Lung (tissue), 12 donors: ENCODE data around the gene RHOT1. TPM values are rescaled to one million over a fixed set of nuclear protein-coding genes. Genes with fewer than 3 reads are reported as not detected.
"Not testable (repeated sequence)": the region's sequence is repeated elsewhere in the genome, so short reads cannot be mapped to it uniquely, and the experiment has no call there.

Source experiments
- ATAC-seq: fragments of 200-7000 bp; cut with Tn5 transposase; one replicate; pipeline ENCODE4 v1.9.1; 2020; ENCODE audit warnings: moderate number of reproducible peaks; ENCODE audit not compliant: insufficient read depth, low FRiP score
- DNase-seq, 3 donors: peaks; one replicate each; pipeline ENCODE4 v3.0.0-alpha.2; 2013 to 2017
- H3K27ac ChIP-seq, 2 donors: one replicate each; pipeline ENCODE4 v1.5.1; 2013; ENCODE audit warnings: mild to moderate bottlenecking in 2 of 2, moderate library complexity in 2 of 2, control low read depth in 1 of 2, inconsistent platforms in 1 of 2, low read depth in 1 of 2, low read length in 1 of 2
- H3K27me3 ChIP-seq, 3 donors: one replicate each; pipeline ENCODE4 v1.5.1; 2013; ENCODE audit warnings: low read length in 2 of 3; ENCODE audit not compliant: control insufficient read depth in 3 of 3, insufficient read depth in 3 of 3
- H3K36me3 ChIP-seq, 4 donors: one replicate each; pipeline ENCODE4 v1.5.1; 2013; ENCODE audit warnings: low read length in 4 of 4, mild to moderate bottlenecking in 1 of 4, moderate library complexity in 1 of 4; ENCODE audit not compliant: control insufficient read depth in 4 of 4, insufficient read depth in 4 of 4
- H3K4me1 ChIP-seq, 5 donors: one replicate each; pipeline ENCODE4 v1.5.1; 2013; ENCODE audit warnings: low read length in 5 of 5, mild to moderate bottlenecking in 2 of 5, moderate library complexity in 1 of 5; ENCODE audit not compliant: control insufficient read depth in 5 of 5, insufficient read depth in 5 of 5
- H3K4me3 ChIP-seq: one replicate; pipeline ENCODE4 v1.5.1; 2013; ENCODE audit warnings: mild to moderate bottlenecking, control low read depth, moderate library complexity
- H3K9ac ChIP-seq, 2 donors: one replicate each; pipeline ENCODE4 v1.5.1; 2013; ENCODE audit warnings: low read length in 2 of 2, control low read depth in 1 of 2; ENCODE audit not compliant: insufficient read depth in 1 of 2
- H3K9me3 ChIP-seq, 4 donors: one replicate each; pipeline ENCODE4 v1.5.1; 2013; ENCODE audit warnings: low read length in 3 of 4, mild to moderate bottlenecking in 1 of 4, moderate library complexity in 1 of 4; ENCODE audit not compliant: control insufficient read depth in 4 of 4, insufficient read depth in 3 of 4
- WGBS, 2 donors: extraction: QIAGEN DNeasy Blood & Tissue Kit; methylation state at CpG; one replicate each; pipeline ENCODE4 v1.1.7; 2013; 5-methylcytosine and 5-hydroxymethylcytosine counted together
- polyA plus RNA-seq, 2 donors: library from polyadenylated mRNA; stranded (reverse); fragments of 200-250 nt; gene quantifications; one replicate each; pipeline ENCODE4 v1.2.1, GENCODE V29; 2013
- total RNA-seq, 2 donors: library from RNA; depleted of rRNA in 1 of 2; stranded (reverse); fragments of >200 nt in 1 of 2; gene quantifications; one replicate each; pipeline ENCODE4 v1.2.1, GENCODE V29; 2014 to 2021
- TF ChIP-seq, protein P1 (sequence below): IDR thresholded peaks from 2 replicates; pipeline ENCODE4 v1.5.1; 2012; ENCODE audit warnings: mild to moderate bottlenecking; ENCODE audit errors: control extremely low read depth, extremely low read depth
- donor health status: control.
- donor health status: control.
- donor health status: Bipolar disorder and iron deficiency.
- donor health status: healthy.
- donor health status: DM: yes; HTN: yes; CAD: no.

The RHOT1 gene
- total and polyA plus RNA-seq, 4 donors, result 28.5 to 90.5 (median 44.9) TPM

DNA sequence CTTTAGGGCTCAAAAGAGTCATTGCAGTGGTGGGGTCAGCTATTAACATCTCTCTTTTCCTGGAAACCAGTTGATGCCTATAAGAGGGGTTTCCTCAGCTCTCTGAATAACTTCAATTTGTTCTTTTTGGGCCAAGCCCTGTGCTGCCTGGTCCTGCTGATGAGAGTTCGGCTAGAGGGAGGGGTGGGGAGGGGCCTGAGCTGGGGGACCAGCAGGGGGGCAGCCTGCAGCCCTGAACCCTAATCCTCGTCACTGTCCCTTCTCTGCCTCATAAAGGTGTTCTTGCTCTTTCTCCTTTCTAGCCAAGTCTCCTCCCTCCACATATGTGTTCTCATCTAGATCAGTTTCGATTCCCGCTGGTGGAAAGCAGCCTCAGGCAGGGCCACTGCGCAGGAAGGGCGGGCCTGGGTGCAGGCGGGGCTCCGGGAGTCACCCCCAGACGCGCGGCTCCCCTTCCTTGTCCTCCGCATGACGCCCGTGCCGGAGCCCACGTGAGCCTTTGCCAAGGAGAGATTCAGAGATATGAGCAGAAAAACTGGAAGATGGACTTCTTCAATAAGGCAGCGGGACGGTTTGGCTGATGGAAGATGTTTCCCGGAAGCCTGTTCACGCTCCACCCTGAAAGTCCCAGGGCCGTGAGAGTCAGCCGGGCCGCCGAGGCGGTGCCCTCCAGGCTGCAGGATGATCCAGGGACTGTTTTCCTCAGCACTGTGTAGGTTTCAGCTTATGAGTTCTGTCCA, 15.0 kb upstream of the RHOT1 start:
- H3K9me3 ChIP-seq, result no peaks in the 10 kb centered on the region
- peak overlapping the region; percentile 52 to 95 for H3K27ac ChIP-seq
- H3K4me3 ChIP-seq, result peak overlapping the region; percentile 58
- no peaks in the 10 kb centered on the region for H3K27me3 ChIP-seq
- H3K4me1 ChIP-seq, result peaks cover 0 to 8% (median 0%) of the 10 kb centered on the region in 5 donors
- peak overlapping the region; percentile 34 to 82 for H3K9ac ChIP-seq
- peak; percentile 78 to 80 (median 79) for DNase-seq
- H3K36me3 ChIP-seq, result no peaks in the 10 kb centered on the region
- 0 to 1% methylated on average over 25 of the region's 25 CpGs for WGBS, 2 donors
- ATAC-seq, result peak; percentile 97
- TF ChIP-seq, protein P1, sequence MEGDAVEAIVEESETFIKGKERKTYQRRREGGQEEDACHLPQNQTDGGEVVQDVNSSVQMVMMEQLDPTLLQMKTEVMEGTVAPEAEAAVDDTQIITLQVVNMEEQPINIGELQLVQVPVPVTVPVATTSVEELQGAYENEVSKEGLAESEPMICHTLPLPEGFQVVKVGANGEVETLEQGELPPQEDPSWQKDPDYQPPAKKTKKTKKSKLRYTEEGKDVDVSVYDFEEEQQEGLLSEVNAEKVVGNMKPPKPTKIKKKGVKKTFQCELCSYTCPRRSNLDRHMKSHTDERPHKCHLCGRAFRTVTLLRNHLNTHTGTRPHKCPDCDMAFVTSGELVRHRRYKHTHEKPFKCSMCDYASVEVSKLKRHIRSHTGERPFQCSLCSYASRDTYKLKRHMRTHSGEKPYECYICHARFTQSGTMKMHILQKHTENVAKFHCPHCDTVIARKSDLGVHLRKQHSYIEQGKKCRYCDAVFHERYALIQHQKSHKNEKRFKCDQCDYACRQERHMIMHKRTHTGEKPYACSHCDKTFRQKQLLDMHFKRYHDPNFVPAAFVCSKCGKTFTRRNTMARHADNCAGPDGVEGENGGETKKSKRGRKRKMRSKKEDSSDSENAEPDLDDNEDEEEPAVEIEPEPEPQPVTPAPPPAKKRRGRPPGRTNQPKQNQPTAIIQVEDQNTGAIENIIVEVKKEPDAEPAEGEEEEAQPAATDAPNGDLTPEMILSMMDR, result no peak

DNA sequence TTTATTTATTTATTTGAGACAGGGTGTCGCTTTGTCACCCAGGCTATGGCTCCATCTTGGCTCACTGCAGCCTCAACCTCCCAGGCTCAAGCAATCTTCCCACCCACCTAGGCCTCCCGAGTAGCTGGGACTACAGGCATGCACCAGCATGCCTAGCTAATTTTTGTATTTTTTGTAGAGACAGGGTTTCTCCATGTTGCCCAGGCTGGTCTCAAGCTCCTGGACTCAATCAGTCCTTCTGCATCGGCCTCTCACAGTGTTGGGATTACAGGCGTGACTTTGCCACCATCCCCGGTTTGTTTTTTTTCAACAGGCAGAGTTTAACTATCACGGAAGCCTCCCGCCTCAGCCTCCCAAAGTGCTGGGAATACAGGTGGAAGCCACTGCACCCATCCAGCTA, 13.8 kb upstream of the RHOT1 start:
- not testable (repeated sequence) for H3K4me3 ChIP-seq, H3K27ac ChIP-seq, ATAC-seq, H3K9ac ChIP-seq, DNase-seq, H3K27me3 ChIP-seq, H3K36me3 ChIP-seq, H3K4me1 ChIP-seq, H3K9me3 ChIP-seq
- WGBS, 2 donors, result 74 to 85% methylated on average over 7 of the region's 7 CpGs

- not testable (repeated sequence) for ATAC-seq
These were observed 6.7 kb upstream of the RHOT1 start for GRCh38 chr17:32135497-32136117.

GRCh38 chr17:32136856-32137255, 5.4 kb upstream of the RHOT1 start:
- 84 to 96% methylated on average over 1 of the region's 1 CpG for WGBS, 2 donors
- peaks cover 0 to 9% (median 0%) of the 10 kb centered on the region in 5 donors for H3K4me1 ChIP-seq
- no peaks in the 10 kb centered on the region for H3K36me3 ChIP-seq
- ATAC-seq (no peak), DNase-seq (no peak)
- TF ChIP-seq, protein P1, result no peak
- no peak overlapping the region for H3K9ac ChIP-seq
- H3K27ac ChIP-seq, result no peak overlapping the region
- H3K27me3 ChIP-seq, result no peaks in the 10 kb centered on the region
- no peak overlapping the region for H3K4me3 ChIP-seq
- no peaks in the 10 kb centered on the region for H3K9me3 ChIP-seq

More at GRCh38 chr17:32135497-32136117, 6.7 kb upstream of the RHOT1 start:
- not testable (repeated sequence) for H3K36me3 ChIP-seq, H3K9ac ChIP-seq, H3K9me3 ChIP-seq, H3K4me1 ChIP-seq, H3K27ac ChIP-seq, H3K27me3 ChIP-seq, DNase-seq, H3K4me3 ChIP-seq
- WGBS, 2 donors, result 55 to 73% methylated on average over 13 of the region's 14 CpGs

DNA sequence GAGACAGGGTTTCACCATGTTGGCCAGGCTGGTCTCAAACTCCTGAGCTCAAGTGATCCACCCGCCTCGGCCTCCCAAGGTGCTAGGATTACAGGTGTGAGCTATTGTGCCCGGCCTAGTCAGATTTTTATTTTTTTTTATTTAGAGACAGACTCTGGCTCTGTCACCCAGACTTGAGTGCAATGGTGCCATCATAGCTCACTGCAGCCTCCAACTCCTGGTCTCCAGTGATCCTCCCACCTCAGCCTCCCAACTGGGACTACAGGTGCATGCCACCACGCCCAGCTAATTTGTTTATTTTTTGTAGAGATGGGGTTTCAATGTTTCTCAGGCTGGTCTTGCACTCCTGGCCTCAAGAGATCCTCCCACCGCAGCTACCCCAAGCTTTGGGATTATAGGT, 2.8 kb upstream of the RHOT1 start:
- DNase-seq, H3K4me3 ChIP-seq, H3K36me3 ChIP-seq, H3K27me3 ChIP-seq, H3K27ac ChIP-seq, H3K9me3 ChIP-seq, ATAC-seq, H3K9ac ChIP-seq: not testable (repeated sequence)
- peaks cover 0 to 20% (median 3%) of the 10 kb centered on the region in 5 donors for H3K4me1 ChIP-seq
- WGBS, 2 donors, result 91 to 99% methylated on average over 5 of the region's 5 CpGs
